GM18499 (cell line): ENCODE measurements around the gene DAPK1.

ENCODE experiments used
- ATAC-seq: cut with Tn5 transposase; IDR thresholded peaks from one replicate; pipeline ENCODE4 v1.9.1; 2021; ENCODE audit warnings: moderate number of reproducible peaks; ENCODE audit not compliant: insufficient read depth, unreplicated experiment

Gene DAPK1

DNA sequence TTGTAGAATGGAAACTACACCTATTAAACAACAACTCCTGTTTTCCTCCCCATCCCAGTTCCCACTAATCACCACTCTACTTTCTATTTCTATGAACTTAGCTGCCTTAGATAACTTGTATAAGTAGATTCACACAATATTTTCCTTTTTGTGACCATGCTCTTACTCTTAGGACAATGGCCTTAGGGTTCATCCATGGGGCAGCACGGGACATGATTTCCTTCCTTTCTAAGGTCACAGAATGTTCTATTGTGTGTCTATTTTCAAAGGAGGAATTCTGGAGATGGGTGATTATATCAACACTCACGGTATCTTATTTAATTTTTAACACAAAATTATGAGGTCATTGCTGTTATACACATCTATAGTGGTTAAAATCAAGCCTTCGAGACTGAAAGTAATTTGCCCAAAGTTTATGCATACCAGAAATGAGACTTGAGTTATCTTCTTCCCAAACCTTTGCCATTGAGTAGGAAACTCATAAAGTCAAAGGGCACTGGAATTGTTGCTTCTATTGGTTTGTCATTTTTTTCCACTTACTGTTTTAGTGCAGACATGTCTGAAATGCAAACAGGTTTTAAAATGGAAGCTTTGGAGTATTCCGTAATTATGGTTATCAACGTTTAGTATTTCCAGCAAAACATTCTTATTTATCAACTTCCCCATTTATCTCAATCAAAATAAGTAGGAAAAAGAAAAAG, 251.8 kb downstream of the DAPK1 start:
- ATAC-seq, result no peak

- no peak for ATAC-seq
Observed at GRCh38 chr9:87750726-87751125, 253.1 kb downstream of the DAPK1 start.

- ATAC-seq, result no peak
Observed at GRCh38 chr9:87751423-87751822, 253.8 kb downstream of the DAPK1 start.

- ATAC-seq, result no peak
Observed at GRCh38 chr9:87751868-87752267, 254.2 kb downstream of the DAPK1 start.

GRCh38 chr9:87753313-87753712, 255.6 kb downstream of the DAPK1 start:
- ATAC-seq, result no peak
